Esophagus muscularis mucosa (tissue), 4 donors: ENCODE measurements around the gene HOPX. TPM values are rescaled to one million over a fixed set of nuclear protein-coding genes. Genes with fewer than 3 reads are reported as not detected.

Experiments used
- DNase-seq: peaks from one replicate; pipeline ENCODE4 v3.0.0-alpha.2; 2017; ENCODE audit errors: extremely low spot score
- H3K27ac ChIP-seq, 4 donors: fragments of 200-600 bp; sonication (generic); replicated peaks in 1 of 4; 1 replicate in 3 of 4; 2 replicates in 1 of 4; pipeline ENCODE4 v1.5.1; 2016 to 2019; ENCODE audit warnings: mild to moderate bottlenecking in 1 of 4
- H3K27me3 ChIP-seq, 4 donors: fragments of 200-600 bp; sonication (generic); one replicate each; pipeline versions ENCODE4 v1.5.1 to v1.6.0; 2016 to 2019
- H3K36me3 ChIP-seq, 4 donors: fragments of 200-600 bp; sonication (generic); one replicate each; pipeline ENCODE4 v1.5.1; 2016 to 2019
- H3K4me1 ChIP-seq, 4 donors: fragments of 200-600 bp; sonication (generic); one replicate each; pipeline ENCODE4 v1.5.1; 2016 to 2019
- H3K4me3 ChIP-seq, 4 donors: fragments of 200-600 bp; sonication (generic); 1 replicate in 2 of 4; 2 replicates in 2 of 4; pipeline ENCODE4 v1.5.1; 2016 to 2019; ENCODE audit warnings: mild to moderate bottlenecking in 4 of 4, moderate library complexity in 1 of 4
- H3K9me3 ChIP-seq, 4 donors: fragments of 200-600 bp; sonication (generic); 1 replicate in 3 of 4; 2 replicates in 1 of 4; pipeline ENCODE4 v1.5.1; 2016 to 2019
- CTCF ChIP-seq, 3 experiments: fragments of 200-600 bp in 2 of 3; fragments of 450-650 bp in 1 of 3; sonication (generic) in 2 of 3; IDR thresholded peaks; one replicate each; pipeline ENCODE4 v1.5.1; 2017 to 2019; ENCODE audit warnings: antibody characterized with exemption in 3 of 3, mild to moderate bottlenecking in 2 of 3, moderate library complexity in 1 of 3
- EP300 ChIP-seq: sonication (generic); formaldehyde crosslinking; IDR thresholded peaks from one replicate; pipeline ENCODE4 v1.6.1; 2017; ENCODE audit warnings: antibody characterized with exemption
- POLR2A ChIP-seq: fragments of 450-650 bp; IDR thresholded peaks from one replicate; pipeline ENCODE4 v1.6.1; 2017; ENCODE audit warnings: antibody characterized with exemption, moderate library complexity, mild to moderate bottlenecking, low read depth
- POLR2AphosphoS5 ChIP-seq, 2 donors: sonication (generic); formaldehyde crosslinking; IDR thresholded peaks; one replicate each; pipeline ENCODE4 v1.6.1; 2017; ENCODE audit warnings: antibody characterized with exemption in 2 of 2
- WGBS: methylation state at CpG from one replicate; pipeline ENCODE4 v1.1.5; 2018; 5-methylcytosine and 5-hydroxymethylcytosine counted together
- intact Hi-C: fragments of 100-400 bp; cut with DNase I; formaldehyde crosslinking; loops from one replicate; pipeline ENCODE4 v1.15.1; 2023
- total RNA-seq, 4 donors: library from RNA; depleted of rRNA; stranded (reverse); fragments of >200 nt; gene quantifications; one replicate each; pipeline versions ENCODE4 v1.1.0 to v1.2.1, GENCODE V29; 2016

The HOPX gene
- total RNA-seq, 4 donors from 2014 or later, result 5.1 to 11.9 (median 7.5) TPM

GRCh38 chr4:56684320-56685050 is 3.4 kb upstream of the HOPX start:
- 84% methylated on average over 4 of the region's 4 CpGs for WGBS

GRCh38 chr4:56683455-56683854 is 2.4 kb upstream of the HOPX start:
- Histone ChIP-seq H3K27ac (no peak overlapping the region), H3K4me3 (no peak overlapping the region), H3K9me3 (no peaks in the 10 kb centered on the region), H3K4me1 (peaks cover 0 to 13% (median 6%) of the 10 kb centered on the region in 4 donors), H3K27me3 (peaks cover 0 to 17% (median 0%) of the 10 kb centered on the region in 4 donors), H3K36me3 (no peaks in the 10 kb centered on the region)
- DNase-seq, result no peak
- intact Hi-C loops, result no loop called here
- TF ChIP-seq CTCF (IDR thresholded peaks at IDR 0.05), result no peak
- TF ChIP-seq POLR2AphosphoS5 (IDR thresholded peaks at IDR 0.05), result no peak
- TF ChIP-seq EP300, result no peak
- TF ChIP-seq POLR2A, result no peak
- WGBS, result 98% methylated on average over 2 of the region's 2 CpGs

More at GRCh38 chr4:56684320-56685050, 3.4 kb upstream of the HOPX start:
- Histone ChIP-seq H3K36me3 (no peaks in the 10 kb centered on the region), H3K9me3 (no peaks in the 10 kb centered on the region), H3K4me3 (no peak overlapping the region), H3K4me1 (peaks cover 0 to 13% (median 6%) of the 10 kb centered on the region in 4 donors), H3K27me3 (peaks cover 0 to 17% (median 0%) of the 10 kb centered on the region in 4 donors), H3K27ac (no peak overlapping the region)
- intact Hi-C loops, result no loop called here
- DNase-seq, result no peak
- TF ChIP-seq POLR2AphosphoS5 (IDR thresholded peaks at IDR 0.05), result no peak
- TF ChIP-seq POLR2A, result no peak
- no peak for TF ChIP-seq EP300
- no peak for TF ChIP-seq CTCF (IDR thresholded peaks at IDR 0.05)

GRCh38 chr4:56681853-56682525 is 893 bp upstream of the HOPX start:
- H3K4me1 ChIP-seq, result peaks cover 0 to 13% (median 9%) of the 10 kb centered on the region in 4 donors
- peaks cover 0 to 17% (median 0%) of the 10 kb centered on the region in 4 donors for H3K27me3 ChIP-seq
- H3K36me3 ChIP-seq, result no peaks in the 10 kb centered on the region
- no peak for TF ChIP-seq EP300
- TF ChIP-seq POLR2A, result no peak
- TF ChIP-seq CTCF (IDR thresholded peaks at IDR 0.05), result no peak
- no peak for TF ChIP-seq POLR2AphosphoS5 (IDR thresholded peaks at IDR 0.05)
- no peak overlapping the region for H3K4me3 ChIP-seq
- H3K27ac ChIP-seq, result no peak overlapping the region
- intact Hi-C loops, result no loop called here
- 51% methylated on average over 12 of the region's 12 CpGs for WGBS
- DNase-seq, result no peak
- H3K9me3 ChIP-seq, result no peaks in the 10 kb centered on the region

DNA sequence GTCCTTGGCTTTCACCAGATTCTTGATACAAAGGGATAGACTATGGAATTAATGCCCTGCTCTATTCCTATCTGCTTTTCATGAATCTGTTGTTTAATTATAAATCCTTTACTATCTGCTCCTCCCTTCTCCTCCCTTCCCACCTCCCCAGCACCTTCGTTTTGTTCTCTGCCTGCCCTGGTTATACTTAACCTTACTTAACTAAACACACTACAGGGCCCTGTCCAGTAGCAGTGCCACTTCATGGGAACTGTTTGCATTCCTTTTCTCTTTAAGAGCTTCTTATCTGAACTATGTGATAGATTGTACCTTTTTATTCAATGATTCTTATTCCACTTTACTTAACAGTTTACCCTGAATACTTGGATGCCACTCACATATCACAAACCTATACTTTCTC is 830 bp downstream of the HOPX start:
- H3K36me3 ChIP-seq, result no peaks in the 10 kb centered on the region
- TF ChIP-seq POLR2A (no peak), CTCF (IDR thresholded peaks at IDR 0.05) (no peak), EP300 (no peak), POLR2AphosphoS5 (IDR thresholded peaks at IDR 0.05) (no peak)
- no peak for DNase-seq
- 70% methylated on average over 1 of the region's 1 CpG for WGBS
- H3K4me3 ChIP-seq, result no peak overlapping the region
- no peaks in the 10 kb centered on the region for H3K9me3 ChIP-seq
- intact Hi-C loops, result no loop called here
- H3K27me3 ChIP-seq, result peaks cover 0 to 17% (median 0%) of the 10 kb centered on the region in 4 donors
- no peak overlapping the region for H3K27ac ChIP-seq
- peaks cover 0 to 13% (median 9%) of the 10 kb centered on the region in 4 donors for H3K4me1 ChIP-seq
